Kasumi-1 (cell line): ENCODE results near the gene KCNK6.

Experiments
- DNase-seq, 2 experiments: peaks; one replicate each; lab custom pipeline; 2025; lab: John Stamatoyannopoulos, UW

The KCNK6 gene

DNA sequence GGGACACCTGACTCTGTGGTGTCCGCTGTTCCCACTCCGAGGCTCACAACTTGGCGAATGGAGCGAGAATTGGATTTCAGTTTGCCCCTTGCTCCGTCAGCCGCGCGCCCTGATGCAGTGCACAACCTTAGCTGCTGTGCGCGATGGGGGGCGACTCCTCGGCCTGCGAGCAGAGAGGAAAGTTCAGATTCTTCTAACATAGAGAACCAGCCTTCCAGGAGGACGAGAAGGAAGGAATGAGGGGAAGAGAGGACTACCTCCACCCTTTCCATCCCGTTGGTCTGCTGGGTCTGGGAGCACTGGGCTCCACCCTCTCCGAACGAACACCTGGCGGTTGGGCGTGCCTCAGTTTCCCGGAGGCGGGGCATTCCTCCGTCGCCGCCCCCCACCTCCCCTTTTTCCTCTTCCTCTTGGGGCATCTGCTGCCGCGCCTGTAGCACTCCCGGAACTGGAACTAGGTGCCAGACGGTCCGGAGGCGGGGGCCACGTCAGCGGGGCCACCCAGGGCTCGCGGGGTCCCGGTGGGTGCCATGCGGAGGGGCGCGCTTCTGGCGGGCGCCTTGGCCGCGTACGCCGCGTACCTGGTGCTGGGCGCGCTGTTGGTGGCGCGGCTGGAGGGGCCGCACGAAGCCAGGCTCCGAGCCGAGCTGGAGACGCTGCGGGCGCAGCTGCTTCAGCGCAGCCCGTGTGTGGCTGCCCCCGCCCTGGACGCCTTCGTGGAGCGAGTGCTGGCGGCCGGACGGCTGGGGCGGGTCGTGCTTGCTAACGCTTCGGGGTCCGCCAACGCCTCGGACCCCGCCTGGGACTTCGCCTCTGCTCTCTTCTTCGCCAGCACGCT, at the start of gene KCNK6:
KCNK6 (plus strand) TSS at position 425 of the 838 bp plus-strand sequence; CDS start at position 531, 106 bp downstream.
- peak; percentile 26 to 49 for DNase-seq

DNA sequence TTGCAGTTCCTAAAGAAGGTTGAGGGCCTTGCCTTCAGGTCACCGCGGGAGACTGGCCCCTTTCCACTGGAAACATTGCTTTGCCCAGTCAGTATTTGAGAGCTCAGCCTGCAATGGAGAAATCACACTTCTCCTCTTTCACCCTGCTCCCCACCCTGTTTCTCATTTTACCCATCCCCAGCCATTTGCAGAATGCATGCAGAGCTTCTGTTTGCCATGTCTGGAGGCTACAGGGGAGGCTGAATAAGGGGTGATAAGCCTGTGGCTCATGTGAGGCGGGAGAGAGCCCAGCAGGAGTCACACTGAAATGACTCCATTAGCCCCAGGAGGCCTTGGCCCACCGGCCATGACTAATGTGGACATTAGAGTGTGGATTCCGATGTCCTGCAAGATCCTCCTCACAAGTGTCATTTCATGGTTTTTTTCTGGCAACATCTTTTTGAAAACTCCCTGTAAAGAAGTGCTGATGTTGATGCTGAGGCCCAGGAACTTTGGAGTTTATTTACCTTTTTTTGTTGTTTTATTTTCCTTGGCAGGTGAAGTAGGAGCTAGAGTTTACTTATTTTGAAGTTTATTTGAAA, 49.0 kb upstream of the KCNK6 start:
- no peak for DNase-seq

DNA sequence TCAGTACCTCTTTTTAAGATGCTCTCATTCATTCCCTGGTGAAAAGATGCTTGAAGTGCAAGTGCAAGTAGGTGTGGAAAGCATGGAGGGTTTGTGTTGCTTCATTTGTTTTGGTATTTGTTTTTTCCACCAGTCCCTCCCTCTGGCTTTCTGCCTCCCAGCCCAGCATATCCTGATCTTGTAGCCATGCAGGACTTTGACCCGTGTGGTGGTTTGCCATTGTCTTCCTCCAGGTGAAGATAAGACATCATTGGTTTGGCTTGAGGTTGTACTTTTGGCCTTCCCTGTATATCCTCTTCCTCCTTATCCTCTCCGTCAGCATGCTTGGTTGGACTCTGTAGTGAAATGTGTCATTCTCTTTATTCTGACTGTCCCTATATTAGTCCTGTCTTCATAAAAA, 46.1 kb upstream of the KCNK6 start:
- no peak for DNase-seq

DNA sequence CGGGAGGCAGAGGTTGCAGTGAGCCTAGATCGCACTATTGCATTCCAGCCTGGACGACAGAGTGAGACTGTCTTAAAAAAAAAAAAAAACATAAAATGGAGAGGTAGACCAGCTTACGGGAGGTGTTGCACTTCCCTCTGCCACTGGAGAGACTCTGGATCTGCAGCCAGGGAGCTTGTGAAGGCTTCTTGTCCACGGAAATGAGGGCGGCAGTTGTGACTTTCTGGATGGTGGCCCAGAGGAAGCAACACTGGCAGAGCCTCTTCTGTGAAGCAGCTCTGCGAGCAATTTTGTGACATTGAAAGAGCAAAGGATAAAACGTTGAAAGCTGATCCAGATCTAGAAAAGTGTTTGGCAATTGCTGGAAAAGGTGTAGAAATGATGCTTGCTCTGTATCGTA, 44.9 kb upstream of the KCNK6 start:
- peak; percentile 31 to 44 for DNase-seq

DNA sequence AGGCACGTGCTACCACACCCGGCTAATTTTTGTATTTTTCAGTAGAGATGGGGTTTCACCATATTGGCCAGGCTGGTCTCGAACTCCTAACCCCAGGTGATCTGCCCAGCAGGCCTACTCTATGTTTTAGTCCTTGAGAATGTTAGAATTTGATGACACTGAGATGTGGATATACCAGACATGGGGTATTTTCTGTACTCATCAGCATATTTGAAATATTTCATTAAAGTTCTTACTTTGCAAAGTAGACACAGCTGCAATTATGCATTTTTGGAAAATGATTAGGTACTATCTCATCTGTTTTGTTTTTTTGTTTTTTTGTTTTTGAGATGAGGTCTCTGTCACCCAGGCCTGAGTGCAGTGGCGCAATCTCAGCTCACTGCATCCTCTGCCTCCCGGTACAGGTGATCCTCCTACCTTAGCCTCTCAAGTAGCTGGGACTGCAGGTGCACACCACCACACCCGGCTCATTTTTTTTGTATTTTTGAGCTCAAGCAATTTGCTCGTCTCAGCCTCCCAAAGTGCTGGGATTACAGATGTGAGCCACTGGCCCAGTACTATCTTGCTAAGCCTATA, 42.6 kb upstream of the KCNK6 start:
- no peak for DNase-seq

DNA sequence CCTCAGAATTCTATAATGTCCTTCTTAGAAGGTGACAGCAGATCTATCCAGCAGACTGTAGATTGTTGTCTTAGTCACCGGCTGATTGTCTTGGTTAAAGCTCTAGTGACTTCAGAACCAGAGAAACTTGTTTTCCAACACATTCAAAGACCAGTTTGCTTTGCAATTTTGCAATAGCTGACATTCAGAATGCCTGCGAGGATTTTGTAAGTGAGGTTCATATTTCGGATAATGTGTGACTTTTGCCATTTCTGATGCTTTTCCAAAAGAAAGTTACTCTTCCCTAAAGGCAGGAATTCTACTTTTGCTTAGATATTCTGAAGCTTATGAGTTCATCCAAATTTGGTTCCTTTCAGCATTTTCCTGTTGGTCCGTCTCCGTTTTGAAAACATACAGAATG, 42.1 kb upstream of the KCNK6 start:
- DNase-seq = no peak

DNA sequence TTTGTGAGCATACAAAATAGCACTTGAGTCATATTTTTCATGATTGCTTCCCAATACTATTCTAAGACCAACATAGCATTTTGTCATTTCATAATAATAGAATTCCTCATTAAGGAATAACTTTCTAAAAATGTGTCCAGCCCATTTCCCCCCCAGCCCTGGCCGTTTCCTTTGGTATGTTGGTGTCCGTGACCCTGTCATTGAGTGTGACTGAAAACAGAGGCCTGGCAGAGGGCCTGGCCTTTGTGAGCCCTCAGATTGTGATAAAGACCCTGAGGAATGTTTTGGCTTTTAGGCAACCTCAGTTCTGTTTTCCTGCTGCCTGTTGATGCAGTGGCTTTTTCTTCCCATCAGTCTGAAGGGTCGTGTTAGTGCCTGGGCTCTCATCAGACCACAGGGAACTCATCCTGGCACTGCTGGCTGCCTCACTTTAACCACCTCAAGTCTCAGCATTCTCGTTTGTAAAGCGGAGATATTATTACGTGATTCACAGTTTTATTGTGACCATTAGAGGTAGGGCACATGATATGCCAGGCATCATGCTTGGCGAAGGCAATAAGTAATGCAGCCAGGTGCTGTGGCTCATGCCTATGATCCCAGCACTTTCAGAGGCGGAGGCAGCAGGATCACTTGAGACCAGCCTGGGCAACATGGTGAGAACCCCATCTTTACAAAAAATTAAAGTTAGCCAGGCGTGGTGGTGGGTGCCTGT, 41.5 kb upstream of the KCNK6 start:
- DNase-seq = no peak

DNA sequence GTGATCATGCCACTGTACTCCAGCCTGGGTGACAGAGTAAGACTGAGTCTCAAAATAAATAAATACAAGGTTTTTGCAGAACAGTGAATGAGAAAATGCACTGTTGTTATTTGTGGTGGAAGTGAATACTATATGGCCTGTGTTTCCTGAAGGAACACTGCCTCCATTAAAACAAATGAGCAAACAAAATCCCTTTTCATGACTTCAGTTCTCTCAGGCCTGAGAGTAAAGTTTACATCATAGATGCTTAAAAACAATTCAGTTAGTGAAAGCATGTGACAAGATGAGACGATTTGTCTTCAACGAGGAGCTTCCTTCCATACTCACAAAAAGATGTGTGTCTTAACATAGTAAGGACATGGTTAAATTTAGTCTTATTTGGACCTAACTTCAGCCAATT, 40.9 kb upstream of the KCNK6 start:
- DNase-seq = no peak

DNA sequence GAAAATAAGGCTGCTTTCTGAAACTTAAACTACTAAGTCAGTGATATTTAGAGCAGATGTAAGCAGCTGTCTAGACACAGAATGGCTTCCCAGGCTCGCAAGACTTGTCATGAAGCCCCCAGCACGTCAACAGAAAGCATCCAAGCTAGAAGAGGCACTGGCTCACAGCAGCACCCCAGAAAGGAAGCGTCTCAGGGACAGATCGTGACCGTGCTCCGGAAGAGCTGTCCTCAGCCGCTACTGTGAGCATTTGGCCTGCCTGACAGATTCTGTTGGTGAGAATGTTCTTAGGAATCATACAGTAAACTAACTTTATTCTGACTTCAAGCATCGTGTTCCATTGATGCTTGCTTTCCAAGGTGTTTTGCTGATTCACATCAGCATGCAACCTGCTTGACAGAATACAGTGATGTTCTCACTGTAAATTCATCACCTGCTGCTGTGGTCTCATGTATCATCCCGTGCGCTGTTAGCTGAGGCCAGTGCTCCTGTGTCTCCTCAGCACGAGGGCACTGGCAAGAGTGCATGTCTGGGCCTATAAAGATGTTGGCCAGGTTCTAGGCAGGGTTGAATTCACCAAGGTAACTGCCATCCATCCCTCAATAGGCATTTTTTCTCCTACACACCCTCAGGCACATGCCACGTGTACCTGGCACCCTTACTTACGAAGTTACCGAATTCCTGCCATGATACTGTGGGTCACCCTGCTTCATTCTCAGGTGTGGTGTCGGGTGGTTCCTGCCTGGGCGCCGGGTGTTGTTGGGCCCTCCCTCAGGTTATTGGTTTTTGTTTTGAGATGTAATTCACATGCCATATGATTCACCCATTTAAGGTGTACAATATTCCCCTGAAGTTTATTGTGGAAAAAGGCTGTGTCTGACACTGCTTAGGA, 39.4 kb upstream of the KCNK6 start:
- no peak for DNase-seq

DNA sequence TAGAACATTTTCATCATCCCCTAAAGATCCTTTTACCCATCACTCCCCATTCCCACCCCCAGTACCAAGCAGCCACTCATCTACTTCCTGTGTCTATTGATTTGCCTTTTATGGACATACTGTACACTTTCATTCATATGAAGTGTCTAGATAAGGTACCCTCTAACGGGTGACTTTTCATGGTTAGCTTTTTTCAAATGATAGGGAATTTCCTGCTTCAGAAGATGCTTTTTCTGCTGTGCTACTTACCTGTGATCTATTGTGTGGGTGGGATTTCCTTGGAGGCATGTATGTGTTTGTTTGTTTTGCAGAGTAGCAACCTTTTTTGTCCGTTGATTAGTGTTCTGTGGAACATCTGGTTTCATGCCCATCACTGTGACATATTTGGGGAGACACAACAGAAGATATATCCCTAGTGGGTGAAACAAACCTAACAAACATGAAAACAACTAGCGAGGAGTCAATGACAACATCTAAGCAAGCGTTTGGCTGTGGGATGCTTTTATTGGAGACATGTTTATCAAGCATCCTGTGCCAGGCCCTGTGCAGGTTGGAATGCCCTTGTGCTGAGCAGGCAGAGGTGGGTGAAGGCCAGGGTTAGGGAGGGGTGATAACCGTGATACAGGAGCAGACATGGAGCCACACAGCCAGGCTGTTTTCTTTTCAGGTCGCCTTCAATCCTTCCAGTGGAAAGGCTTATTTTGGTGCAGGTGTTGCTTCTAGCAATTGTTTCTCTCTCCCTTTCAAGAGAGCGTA, 37.7 kb upstream of the KCNK6 start:
- DNase-seq = no peak

DNA sequence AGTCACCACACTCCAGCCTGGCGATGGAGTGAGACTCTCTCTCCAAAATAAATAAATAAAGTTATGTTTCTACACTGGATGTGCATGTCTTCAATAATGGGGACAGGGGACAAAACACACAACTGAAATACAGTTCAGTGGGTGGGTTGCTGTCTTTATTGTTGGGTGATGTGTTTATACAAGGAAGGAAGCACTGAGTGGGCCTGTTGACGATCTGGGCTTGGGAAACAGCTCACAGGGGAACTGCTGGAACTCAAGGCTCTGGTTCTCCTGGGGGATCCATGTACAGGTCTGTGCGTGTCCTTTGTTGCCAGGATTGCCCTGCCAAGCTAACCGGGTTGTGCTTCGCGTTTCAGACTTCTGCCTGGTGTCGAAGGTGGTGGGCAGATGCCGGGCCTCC, 36.4 kb upstream of the KCNK6 start:
- no peak for DNase-seq

DNA sequence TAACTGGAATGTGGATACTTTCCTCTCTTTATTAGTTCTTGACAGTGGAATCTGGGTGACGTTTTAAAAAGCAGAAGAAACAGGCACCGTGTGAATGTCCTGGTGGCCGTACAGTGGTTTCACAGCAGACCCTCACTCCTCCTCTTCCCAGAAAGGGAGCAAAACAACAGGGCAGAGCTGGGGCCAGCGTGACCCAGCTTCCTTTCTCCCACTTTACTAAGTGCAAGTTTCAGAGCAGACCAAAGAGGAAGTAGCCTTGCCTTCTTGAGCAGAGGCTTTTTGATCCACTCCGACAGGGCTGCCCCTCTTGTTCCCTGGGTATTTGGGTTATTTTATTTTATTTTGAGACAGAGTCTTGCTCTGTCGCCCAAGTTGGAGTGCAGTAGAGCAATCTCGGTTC, 35.2 kb upstream of the KCNK6 start:
- DNase-seq = peak; percentile 73 to 80

DNA sequence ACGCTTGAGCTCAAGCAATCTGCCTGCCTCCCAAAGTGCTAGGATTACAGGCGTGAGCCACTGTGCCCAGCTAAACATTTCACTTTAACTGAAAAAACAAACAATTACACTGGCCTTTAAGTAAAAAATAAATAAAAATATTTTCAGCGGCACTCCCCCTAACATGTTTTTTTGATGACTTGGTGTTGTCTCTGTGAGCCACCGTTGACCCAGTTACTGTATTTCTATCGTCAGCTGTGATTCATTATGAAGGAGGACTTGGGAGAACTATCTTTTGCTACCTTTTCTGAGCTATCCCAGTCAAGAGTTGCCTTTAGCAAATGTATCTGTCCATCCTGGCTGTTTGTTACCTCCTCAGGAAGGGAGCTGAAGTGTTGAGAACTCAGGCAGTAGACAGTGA, 34.1 kb upstream of the KCNK6 start:
- DNase-seq = no peak

DNA sequence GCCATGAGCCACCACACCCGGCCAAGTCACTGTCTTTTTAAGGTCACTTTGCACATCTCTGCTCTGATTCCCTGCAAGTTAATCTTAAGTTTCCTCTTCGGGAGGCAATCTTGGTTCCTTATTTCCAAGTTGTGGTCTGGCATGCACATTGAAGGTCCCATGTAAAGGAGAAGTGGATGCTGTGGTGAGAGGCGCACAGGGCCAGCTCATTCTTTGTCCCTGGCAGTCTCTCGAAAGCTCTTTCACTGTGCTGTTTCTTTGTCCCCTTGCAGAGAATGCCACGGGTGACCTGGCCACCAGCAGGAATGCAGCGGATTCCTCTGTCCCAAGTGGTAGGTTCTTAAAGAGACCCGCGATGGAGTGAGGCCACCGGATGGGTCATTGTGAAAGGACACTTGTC, 32.0 kb upstream of the KCNK6 start:
- DNase-seq = peak; percentile 85 to 92

DNA sequence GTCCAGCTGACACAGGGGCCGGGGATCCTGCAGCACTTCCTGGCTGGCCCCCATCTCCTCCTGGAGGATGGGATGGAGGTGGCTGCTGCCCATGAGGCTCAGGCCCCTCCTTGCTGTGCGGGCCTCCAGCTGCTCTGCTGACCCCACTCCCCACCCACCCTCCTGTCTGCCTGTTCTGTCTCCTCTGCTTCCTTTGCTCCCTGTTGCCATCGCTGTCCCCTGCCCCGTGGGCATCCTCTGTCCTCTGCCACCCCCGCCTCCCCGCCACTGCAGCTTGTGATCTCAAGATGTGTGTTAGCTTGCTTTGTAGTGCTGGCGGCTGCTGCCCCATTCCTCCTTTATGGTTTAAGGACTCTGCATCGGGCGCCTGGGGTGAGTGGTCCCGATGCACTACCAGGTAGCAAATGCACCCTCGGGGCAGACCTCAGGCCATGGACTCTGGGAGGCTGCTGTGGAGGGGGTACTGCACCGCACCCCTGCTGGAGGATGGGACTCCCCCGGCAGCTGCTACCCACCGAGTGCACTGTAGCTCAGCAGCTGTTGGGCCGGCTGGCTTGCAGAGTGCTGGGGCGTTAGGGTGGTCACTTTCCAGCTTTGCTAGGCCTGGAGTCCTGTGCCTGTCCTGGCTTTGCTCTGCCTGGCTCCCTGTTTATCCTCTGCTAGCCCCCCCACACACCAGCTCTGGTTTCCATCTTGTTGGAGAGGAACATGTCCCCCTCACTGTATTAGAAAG, 31.4 kb upstream of the KCNK6 start:
- no peak for DNase-seq

DNA sequence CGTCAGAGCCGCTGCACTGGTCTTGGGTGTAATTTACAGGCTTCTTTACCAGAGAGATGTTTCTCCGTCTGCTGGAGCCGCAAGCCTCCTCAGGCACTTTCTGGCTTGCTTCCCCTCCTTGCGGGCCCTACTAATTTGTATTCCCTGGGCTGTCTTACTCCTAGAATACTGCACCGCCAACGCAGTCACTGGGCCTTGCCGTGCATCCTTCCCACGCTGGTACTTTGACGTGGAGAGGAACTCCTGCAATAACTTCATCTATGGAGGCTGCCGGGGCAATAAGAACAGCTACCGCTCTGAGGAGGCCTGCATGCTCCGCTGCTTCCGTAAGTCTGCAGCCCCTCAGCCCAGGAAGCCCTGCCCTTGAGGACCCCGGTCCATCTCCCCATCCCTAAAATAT, 29.7 kb upstream of the KCNK6 start:
- DNase-seq = no peak

DNA sequence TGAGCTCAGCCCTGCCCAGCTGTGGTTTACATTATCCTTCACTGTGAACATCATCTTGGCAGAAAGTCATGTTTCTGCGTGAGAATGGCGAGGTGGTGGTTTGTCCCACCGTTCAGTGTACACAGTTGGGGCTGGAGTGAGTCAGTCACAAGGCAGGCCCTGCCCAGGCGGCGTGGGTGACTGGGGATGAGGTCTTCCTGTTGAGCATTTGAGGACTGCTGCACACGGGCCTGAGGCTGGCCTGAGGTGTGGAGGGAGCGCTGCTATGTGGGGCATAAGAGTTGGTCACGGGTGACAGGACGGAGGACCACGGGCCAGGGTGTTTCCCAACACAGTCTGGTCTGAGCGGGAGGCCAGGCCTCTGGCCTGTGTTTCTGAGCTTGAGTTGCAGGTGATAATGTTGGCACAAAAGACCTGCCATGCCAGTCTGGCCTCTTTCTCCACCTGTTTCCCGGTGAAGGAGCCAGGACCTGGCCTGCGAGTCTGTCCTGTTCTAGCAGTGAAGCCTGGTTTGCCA, 29.0 kb upstream of the KCNK6 start:
- no peak for DNase-seq

DNA sequence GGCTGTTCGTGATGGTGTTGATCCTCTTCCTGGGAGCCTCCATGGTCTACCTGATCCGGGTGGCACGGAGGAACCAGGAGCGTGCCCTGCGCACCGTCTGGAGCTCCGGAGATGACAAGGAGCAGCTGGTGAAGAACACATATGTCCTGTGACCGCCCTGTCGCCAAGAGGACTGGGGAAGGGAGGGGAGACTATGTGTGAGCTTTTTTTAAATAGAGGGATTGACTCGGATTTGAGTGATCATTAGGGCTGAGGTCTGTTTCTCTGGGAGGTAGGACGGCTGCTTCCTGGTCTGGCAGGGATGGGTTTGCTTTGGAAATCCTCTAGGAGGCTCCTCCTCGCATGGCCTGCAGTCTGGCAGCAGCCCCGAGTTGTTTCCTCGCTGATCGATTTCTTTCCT, 27.8 kb upstream of the KCNK6 start:
- no peak for DNase-seq

DNA sequence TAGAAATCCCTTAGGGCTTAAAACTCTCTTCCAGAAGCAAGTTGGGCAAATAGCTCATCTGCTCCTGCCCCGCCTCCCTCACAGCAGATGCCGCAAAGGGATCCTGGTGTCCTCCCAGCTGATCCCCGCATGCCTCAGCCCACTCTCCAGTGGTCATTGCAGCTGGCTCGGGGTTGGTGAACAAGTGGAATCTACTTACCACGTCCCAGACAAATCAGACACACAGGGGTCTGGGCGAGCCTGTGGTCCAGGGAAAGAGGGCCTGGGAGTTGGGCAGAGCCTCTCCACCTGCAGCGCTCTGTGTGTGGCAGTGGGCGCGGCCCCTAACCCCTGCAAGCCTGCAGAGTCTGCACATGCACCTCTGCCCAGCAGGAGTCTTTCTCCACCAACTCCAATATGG, 26.4 kb upstream of the KCNK6 start:
- no peak for DNase-seq

DNA sequence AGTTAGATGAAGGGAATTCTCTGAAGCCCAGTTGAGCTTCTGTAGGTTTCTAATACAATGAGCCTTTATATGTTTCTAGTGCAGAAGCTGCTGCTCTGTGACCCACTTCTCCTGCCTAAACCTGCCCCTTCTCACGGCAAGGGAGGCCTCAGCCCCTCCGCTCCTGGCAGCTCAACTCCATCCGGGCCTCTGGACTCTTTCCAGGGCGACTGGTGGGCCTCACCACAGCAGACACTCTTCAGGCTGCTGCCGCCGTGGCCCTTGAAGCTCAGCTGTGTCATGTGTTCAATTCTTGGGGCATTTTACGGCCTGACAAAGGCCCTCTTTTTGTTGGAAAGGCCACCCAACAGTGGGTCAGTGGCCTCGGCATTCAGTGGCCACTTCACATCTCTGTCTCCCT, 25.6 kb upstream of the KCNK6 start:
- DNase-seq = no peak
